ENCODE results near the gene CLPSL2.
A peak's percentile ranks its signal among the peaks of the same experiment; 100 is the strongest.

The CLPSL2 gene

DNA sequence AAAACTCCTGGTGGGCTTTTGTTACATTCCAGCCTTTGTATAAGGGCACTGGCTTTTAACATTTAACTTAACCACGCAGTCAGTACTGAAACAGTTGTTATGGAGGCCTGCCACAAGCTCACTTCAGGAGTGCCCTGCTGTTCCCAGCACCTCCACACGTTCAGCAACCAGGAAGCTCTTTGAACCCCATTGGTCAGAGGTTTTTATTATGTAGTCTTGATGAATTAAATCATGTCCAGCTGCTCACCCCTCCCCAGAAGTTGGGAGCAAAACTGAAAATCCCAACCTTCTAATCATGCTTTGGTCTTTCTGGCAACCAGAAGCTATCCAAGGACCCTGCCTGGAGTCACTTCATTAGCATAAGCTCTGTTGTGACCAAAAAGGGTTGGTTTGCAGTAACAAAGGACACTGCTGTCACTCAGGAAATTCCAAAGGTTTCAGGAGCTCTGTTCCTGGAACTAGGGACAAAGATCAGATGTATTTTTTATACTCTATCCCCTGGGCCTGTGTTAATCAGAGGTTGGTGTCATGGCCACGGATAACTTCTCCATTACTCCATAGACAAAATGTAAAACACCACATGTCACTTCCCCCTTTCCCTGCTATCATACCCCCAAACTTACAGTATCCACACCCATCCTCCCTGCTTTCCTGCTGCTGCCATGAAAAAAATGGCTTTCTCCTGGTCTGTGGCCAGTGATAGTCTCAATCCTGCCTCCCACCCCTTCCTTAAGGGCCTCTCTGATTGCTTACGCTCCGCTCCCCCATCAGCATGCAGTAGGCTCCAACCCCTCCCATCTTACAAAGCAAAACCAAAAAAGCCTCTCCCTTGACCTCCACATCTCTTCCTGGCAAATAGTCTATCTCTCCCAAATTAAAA lies 36.5 kb upstream of the CLPSL2 start:
- no peak for DNase-seq
- in situ Hi-C loops (cut with HindIII; ENCODE audit: low pct_ligation_motif_present, low pct_unique_long_range_greater_than_20kb, low sequenced_read_pairs) = loop anchor here (25.0 kb wide), 1 partner anchor 178 kb away; no protein-coding TSS in a partner anchor

GRCh38 chr6:35742842-35743241 lies 33.6 kb upstream of the CLPSL2 start:
- in situ Hi-C loops (cut with HindIII; ENCODE audit: low pct_ligation_motif_present, low pct_unique_long_range_greater_than_20kb, low sequenced_read_pairs) = loop anchor here (25.0 kb wide), 1 partner anchor 181 kb away; no protein-coding TSS in a partner anchor
- DNase-seq = no peak

- in situ Hi-C loops (cut with HindIII; ENCODE audit: low pct_ligation_motif_present, low pct_unique_long_range_greater_than_20kb, low sequenced_read_pairs) = loop anchor here (25.0 kb wide), 1 partner anchor 183 kb away; no protein-coding TSS in a partner anchor
These were observed 30.9 kb upstream of the CLPSL2 start for GRCh38 chr6:35745509-35745908.

GRCh38 chr6:35746516-35746915 lies 29.9 kb upstream of the CLPSL2 start:
- in situ Hi-C loops (cut with HindIII; ENCODE audit: low pct_ligation_motif_present, low pct_unique_long_range_greater_than_20kb, low sequenced_read_pairs) = loop anchor here (25.0 kb wide), 1 partner anchor 184 kb away; no protein-coding TSS in a partner anchor
- no peak for DNase-seq

More at GRCh38 chr6:35745509-35745908, 30.9 kb upstream of the CLPSL2 start:
- no peak for DNase-seq

DNA sequence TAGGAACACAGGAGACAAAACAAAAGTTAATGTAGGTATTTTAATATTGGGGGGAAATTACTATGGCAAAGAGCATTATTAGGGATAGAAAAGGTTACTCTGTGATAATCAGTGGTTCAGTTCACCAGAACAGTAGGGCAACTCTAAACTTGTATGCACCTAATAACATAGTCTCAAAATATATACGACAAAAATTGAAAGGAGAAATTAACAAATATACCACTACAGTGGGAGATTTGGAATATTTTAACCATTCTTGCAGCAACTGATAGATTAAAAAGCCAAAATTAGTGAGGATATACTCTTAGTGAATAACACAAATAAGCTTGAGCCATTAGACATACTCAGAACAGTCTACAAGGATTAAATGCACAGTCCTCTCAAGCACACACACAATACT lies 28.5 kb upstream of the CLPSL2 start:
- in situ Hi-C loops (cut with HindIII; ENCODE audit: low pct_ligation_motif_present, low pct_unique_long_range_greater_than_20kb, low sequenced_read_pairs) = loop anchor here (25.0 kb wide), 1 partner anchor 186 kb away; no protein-coding TSS in a partner anchor
- no peak for DNase-seq

DNA sequence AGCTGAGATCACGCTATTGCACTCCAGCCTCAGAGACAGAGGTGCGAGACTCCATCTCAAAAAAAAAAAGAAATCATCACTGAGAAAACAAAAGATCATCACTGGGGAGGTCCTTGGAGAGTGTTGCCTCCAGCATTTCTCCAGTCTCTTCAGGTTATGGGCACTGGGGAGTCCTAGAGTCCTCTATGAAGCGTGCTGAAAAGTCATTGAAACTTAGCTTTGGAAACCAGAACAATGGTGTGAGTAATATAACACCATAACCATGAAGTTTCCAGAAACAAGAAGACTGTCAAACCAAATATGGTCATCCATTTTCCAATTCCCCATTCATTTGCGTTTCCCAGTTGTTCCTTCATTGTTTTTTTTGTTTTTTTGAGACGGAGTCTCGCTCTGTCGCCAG lies 25.8 kb upstream of the CLPSL2 start:
- in situ Hi-C loops (cut with HindIII; ENCODE audit: low pct_ligation_motif_present, low pct_unique_long_range_greater_than_20kb, low sequenced_read_pairs) = no loop called here
- no peak for DNase-seq

GRCh38 chr6:35751594-35751993 lies 24.8 kb upstream of the CLPSL2 start:
- DNase-seq = no peak
- in situ Hi-C loops (cut with HindIII; ENCODE audit: low pct_ligation_motif_present, low pct_unique_long_range_greater_than_20kb, low sequenced_read_pairs) = no loop called here

GRCh38 chr6:35752330-35752729 lies 24.1 kb upstream of the CLPSL2 start:
- in situ Hi-C loops (cut with HindIII; ENCODE audit: low pct_ligation_motif_present, low pct_unique_long_range_greater_than_20kb, low sequenced_read_pairs) = no loop called here
- DNase-seq = no peak

GRCh38 chr6:35754452-35755277 lies 21.7 kb upstream of the CLPSL2 start:
- in situ Hi-C loops (cut with HindIII; ENCODE audit: low pct_ligation_motif_present, low pct_unique_long_range_greater_than_20kb, low sequenced_read_pairs) = no loop called here
- no peak for DNase-seq

DNA sequence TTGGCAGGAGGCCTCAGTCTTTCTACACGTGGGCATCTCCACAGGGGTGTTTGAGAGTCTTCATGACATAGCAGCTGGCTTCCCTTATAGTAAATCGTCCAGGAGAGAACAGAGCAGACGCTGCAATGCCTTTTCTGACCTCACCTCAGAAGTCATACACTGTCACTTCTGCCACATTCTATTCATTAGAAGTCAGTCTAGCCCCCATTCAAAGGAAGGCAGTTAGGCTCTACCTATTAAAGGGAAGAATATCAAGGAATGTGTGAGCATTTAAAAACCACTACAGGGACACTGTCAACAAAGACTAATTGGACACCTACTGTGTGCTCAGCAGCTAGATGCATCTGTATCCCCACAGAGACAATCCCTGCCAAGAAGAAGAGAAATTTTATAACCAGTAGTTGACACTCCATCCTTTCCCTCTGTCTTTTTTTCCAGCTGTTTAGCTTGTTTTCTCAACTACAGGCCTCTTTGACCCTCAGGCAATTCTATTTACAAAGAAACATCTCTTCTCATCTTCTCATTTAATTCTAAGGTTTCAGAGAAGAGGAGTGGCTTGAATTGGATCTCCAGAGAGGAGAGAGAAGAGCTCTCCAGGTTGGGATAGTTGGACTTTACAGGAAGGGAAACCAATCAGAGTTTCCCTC lies 21.0 kb upstream of the CLPSL2 start:
- in situ Hi-C loops (cut with HindIII; ENCODE audit: low pct_ligation_motif_present, low pct_unique_long_range_greater_than_20kb, low sequenced_read_pairs) = no loop called here
- no peak for DNase-seq

- in situ Hi-C loops (cut with HindIII; ENCODE audit: low pct_ligation_motif_present, low pct_unique_long_range_greater_than_20kb, low sequenced_read_pairs) = no loop called here
- peak; percentile 35 for DNase-seq
These were observed 18.8 kb upstream of the CLPSL2 start for GRCh38 chr6:35757456-35758123.

GRCh38 chr6:35759426-35759825 lies 17.0 kb upstream of the CLPSL2 start:
- in situ Hi-C loops (cut with HindIII; ENCODE audit: low pct_ligation_motif_present, low pct_unique_long_range_greater_than_20kb, low sequenced_read_pairs) = no loop called here
- no peak for DNase-seq

- DNase-seq = no peak
- in situ Hi-C loops (cut with HindIII; ENCODE audit: low pct_ligation_motif_present, low pct_unique_long_range_greater_than_20kb, low sequenced_read_pairs) = no loop called here
These were observed 10.7 kb upstream of the CLPSL2 start for GRCh38 chr6:35765739-35766138.

- DNase-seq = no peak
- in situ Hi-C loops (cut with HindIII; ENCODE audit: low pct_ligation_motif_present, low pct_unique_long_range_greater_than_20kb, low sequenced_read_pairs) = no loop called here
These were observed 7.2 kb upstream of the CLPSL2 start for GRCh38 chr6:35769211-35769610.

- no peak for DNase-seq
- in situ Hi-C loops (cut with HindIII; ENCODE audit: low pct_ligation_motif_present, low pct_unique_long_range_greater_than_20kb, low sequenced_read_pairs) = no loop called here
These were observed 5.1 kb upstream of the CLPSL2 start for GRCh38 chr6:35771343-35771627.

- in situ Hi-C loops (cut with HindIII; ENCODE audit: low pct_ligation_motif_present, low pct_unique_long_range_greater_than_20kb, low sequenced_read_pairs) = no loop called here
- DNase-seq = no peak
These were observed 2.1 kb upstream of the CLPSL2 start for GRCh38 chr6:35774116-35774794.

- no peak for DNase-seq
- in situ Hi-C loops (cut with HindIII; ENCODE audit: low pct_ligation_motif_present, low pct_unique_long_range_greater_than_20kb, low sequenced_read_pairs) = no loop called here
These were observed 1.4 kb upstream of the CLPSL2 start for GRCh38 chr6:35775031-35775430.
